Natural killer cell (primary cell): ENCODE data around the gene MOBP. TPM values are rescaled to one million over a fixed set of nuclear protein-coding genes. Genes with fewer than 3 reads are reported as not detected.

Source experiments
- ATAC-seq, 3 donors: fragments of 150-1000 bp in 2 of 3; fragments of 200-7000 bp in 1 of 3; cut with Tn5 transposase; 1 replicate in 1 of 3; 2 replicates in 2 of 3; pipeline ENCODE4 v1.10.0; 2021; ENCODE audit warnings: mild to moderate bottlenecking in 2 of 3, moderate library complexity in 2 of 3
- DNase-seq, 2 donors: peaks; one replicate each; pipeline versions ENCODE4 v3.0.0 to v3.0.0-alpha.2; 2013 to 2021; ENCODE audit warnings: mixed read lengths in 1 of 2
- H3K27ac ChIP-seq: one replicate; pipeline ENCODE4 v1.5.1; 2013; ENCODE audit warnings: mild to moderate bottlenecking, low read length
- H3K27me3 ChIP-seq: one replicate; pipeline ENCODE4 v1.6.1; 2013; ENCODE audit warnings: low read length; ENCODE audit not compliant: control insufficient read depth, insufficient read depth
- H3K36me3 ChIP-seq: one replicate; pipeline ENCODE4 v1.6.1; 2013; ENCODE audit warnings: low read length; ENCODE audit not compliant: control insufficient read depth, insufficient read depth
- H3K4me1 ChIP-seq: one replicate; pipeline ENCODE4 v1.6.1; 2013; ENCODE audit warnings: low read length; ENCODE audit not compliant: control insufficient read depth, insufficient read depth
- H3K4me3 ChIP-seq: one replicate; pipeline ENCODE4 v1.5.1; 2013; ENCODE audit warnings: low read length
- H3K9me3 ChIP-seq: one replicate; pipeline ENCODE4 v1.6.1; 2013; ENCODE audit warnings: low read length; ENCODE audit not compliant: control insufficient read depth, insufficient read depth
- H3K27ac Mint-ChIP-seq, 2 donors: one replicate each; pipeline ENCODE4 v1.8.0; 2022; ENCODE audit warnings: mild to moderate bottlenecking in 2 of 2, mixed read lengths in 2 of 2, moderate library complexity in 1 of 2
- H3K27me3 Mint-ChIP-seq, 2 donors: one replicate each; pipeline ENCODE4 v1.8.0; 2022; ENCODE audit warnings: low read depth in 2 of 2, mixed read lengths in 2 of 2
- H3K36me3 Mint-ChIP-seq: one replicate; pipeline ENCODE4 v1.8.0; 2022; ENCODE audit warnings: mixed read lengths
- H3K4me1 Mint-ChIP-seq, 2 donors: one replicate each; pipeline ENCODE4 v1.8.0; 2022; ENCODE audit warnings: mixed read lengths in 2 of 2
- H3K4me3 Mint-ChIP-seq: one replicate; pipeline ENCODE4 v1.8.0; 2022; ENCODE audit warnings: mild to moderate bottlenecking, moderate library complexity, mixed read lengths
- H3K9me3 Mint-ChIP-seq, 2 donors: one replicate each; pipeline ENCODE4 v1.8.0; 2022; ENCODE audit warnings: mixed read lengths in 2 of 2
- WGBS: methylation state at CpG from one replicate; pipeline ENCODE4 v1.1.7; 2013; ENCODE audit warnings: missing lambda C conversion rate; ENCODE audit not compliant: insufficient coverage; 5-methylcytosine and 5-hydroxymethylcytosine counted together
- intact Hi-C: fragments of 100-400 bp; cut with micrococcal nuclease; formaldehyde crosslinking; loops from one replicate; pipeline ENCODE4 v1.14.2; 2022
- total RNA-seq, 4 donors: library from RNA; stranded (reverse); fragments of 120-200 nt in 1 of 4; gene quantifications; one replicate each; pipeline versions ENCODE4 v1.2.3 to v1.2.4, GENCODE V29; 2013 to 2022
- TF ChIP-seq, protein P1 (sequence below): fragments of 200-600 bp; IDR thresholded peaks from one replicate; pipeline ENCODE4 v1.8.0; 2022; ENCODE audit warnings: antibody characterized with exemption

The MOBP gene
- total RNA-seq, 3 donors from 2014 or later (not counting 1 experiment from before 2014, with no cell fraction given) = not detected

DNA sequence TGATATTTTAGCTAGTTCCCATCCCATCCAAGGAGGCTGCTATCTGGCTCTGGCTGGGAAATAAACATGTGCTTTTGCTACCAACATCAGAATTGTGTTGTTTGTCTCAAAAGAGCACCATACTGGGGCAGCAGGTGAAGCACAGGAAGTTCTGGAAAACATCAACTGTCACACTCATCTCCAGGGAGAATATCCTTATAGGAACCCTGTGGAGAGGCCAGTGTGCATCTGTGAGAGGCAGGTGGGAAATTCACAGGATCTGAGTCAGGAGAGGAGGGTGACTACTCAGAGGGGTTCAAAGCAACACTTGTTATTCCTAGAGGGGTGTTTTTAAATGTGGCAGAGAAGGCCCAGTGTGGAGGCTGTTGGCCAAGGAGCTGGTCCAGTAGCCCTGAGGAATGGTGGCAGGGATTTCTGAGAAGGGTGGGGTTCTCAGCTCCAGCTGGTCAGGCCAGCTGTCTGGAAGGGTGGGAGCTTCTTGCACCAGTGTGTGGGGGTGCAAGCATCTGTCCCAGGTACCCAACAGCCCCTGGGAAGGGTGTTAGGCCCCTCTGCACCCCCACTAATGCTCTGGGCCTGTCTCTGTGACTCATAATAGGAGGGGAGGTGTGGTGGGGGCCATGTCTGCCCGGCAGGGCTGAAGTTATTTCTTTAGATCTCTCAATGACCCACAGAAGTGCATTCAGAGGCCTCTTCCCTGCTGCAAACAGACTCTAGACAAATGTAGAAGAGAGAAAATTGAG lies 32.3 kb upstream of the MOBP start:
- intact Hi-C loops = no loop called here
- Histone ChIP-seq H3K27me3 (no peaks in the 10 kb centered on the region), H3K4me1 (no peaks in the 10 kb centered on the region), H3K27ac (no peak overlapping the region), H3K4me3 (no peak overlapping the region), H3K36me3 (no peaks in the 10 kb centered on the region), H3K9me3 (no peaks in the 10 kb centered on the region)
- no peaks in the 10 kb centered on the region for H3K36me3 Mint-ChIP-seq
- no peaks in the 10 kb centered on the region for H3K9me3 Mint-ChIP-seq
- no peak overlapping the region for H3K27ac Mint-ChIP-seq
- peaks cover 0 to 6% of the 10 kb centered on the region in 2 donors for H3K27me3 Mint-ChIP-seq
- TF ChIP-seq, protein P1, sequence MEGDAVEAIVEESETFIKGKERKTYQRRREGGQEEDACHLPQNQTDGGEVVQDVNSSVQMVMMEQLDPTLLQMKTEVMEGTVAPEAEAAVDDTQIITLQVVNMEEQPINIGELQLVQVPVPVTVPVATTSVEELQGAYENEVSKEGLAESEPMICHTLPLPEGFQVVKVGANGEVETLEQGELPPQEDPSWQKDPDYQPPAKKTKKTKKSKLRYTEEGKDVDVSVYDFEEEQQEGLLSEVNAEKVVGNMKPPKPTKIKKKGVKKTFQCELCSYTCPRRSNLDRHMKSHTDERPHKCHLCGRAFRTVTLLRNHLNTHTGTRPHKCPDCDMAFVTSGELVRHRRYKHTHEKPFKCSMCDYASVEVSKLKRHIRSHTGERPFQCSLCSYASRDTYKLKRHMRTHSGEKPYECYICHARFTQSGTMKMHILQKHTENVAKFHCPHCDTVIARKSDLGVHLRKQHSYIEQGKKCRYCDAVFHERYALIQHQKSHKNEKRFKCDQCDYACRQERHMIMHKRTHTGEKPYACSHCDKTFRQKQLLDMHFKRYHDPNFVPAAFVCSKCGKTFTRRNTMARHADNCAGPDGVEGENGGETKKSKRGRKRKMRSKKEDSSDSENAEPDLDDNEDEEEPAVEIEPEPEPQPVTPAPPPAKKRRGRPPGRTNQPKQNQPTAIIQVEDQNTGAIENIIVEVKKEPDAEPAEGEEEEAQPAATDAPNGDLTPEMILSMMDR = no peak
- DNase-seq (no peak), ATAC-seq (no peak)
- no peak overlapping the region for H3K4me3 Mint-ChIP-seq
- WGBS = no CpG with 5 or more reads among the region's 1 CpG
- H3K4me1 Mint-ChIP-seq = no peaks in the 10 kb centered on the region

DNA sequence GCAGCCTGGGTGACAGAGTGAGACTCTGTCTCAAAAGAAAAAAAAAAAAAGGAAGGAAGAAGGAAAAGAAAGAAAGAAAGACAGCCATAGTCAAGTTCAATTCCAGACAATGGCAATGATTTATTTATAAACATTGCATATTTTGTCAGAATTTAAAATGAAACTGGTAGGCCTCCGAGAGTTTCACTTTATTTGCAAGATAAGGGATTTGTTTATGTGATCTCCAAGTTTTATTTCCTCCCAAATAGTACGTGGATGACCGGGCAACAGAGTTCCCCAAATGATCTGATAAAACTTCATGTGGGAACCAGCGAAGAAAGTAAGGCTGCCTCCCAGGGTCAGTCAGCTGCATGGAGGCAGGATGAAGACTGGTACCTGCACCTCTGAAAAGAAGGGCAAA lies 28.6 kb upstream of the MOBP start:
- WGBS = 88% methylated on average over 4 of the region's 4 CpGs
- no peak overlapping the region for H3K27ac ChIP-seq
- H3K36me3 ChIP-seq = no peaks in the 10 kb centered on the region
- H3K9me3 ChIP-seq = no peaks in the 10 kb centered on the region
- intact Hi-C loops = no loop called here
- Mint-ChIP-seq H3K4me3 (no peak overlapping the region), H3K4me1 (no peaks in the 10 kb centered on the region), H3K27me3 (no peaks in the 10 kb centered on the region), H3K9me3 (no peaks in the 10 kb centered on the region), H3K27ac (no peak overlapping the region), H3K36me3 (no peaks in the 10 kb centered on the region)
- TF ChIP-seq, protein P1 = no peak
- H3K4me3 ChIP-seq = no peak overlapping the region
- DNase-seq = no peak
- H3K27me3 ChIP-seq = no peaks in the 10 kb centered on the region
- H3K4me1 ChIP-seq = no peaks in the 10 kb centered on the region
- ATAC-seq = no peak

DNA sequence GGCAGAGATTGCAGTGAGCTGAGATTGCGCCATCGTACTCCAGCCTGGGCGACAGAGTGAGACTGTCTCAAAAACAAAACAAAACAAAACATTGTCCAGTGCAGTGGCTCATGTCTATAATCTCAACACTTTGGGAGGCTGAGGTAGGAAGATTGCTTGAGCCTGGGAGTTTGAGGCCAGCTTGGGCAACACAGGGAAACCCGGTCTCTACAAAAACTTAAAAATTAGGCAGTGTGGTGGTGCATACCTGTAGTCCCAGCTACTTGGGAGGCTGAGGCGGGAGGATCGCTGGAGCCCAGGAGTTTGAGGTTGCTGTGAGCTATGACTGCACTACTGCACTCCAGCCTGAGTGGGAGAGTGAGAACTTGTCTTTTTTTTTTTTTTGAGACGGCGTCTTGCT lies 27.2 kb upstream of the MOBP start:
- no peaks in the 10 kb centered on the region for H3K27me3 ChIP-seq
- no peaks in the 10 kb centered on the region for H3K36me3 ChIP-seq
- no peak overlapping the region for H3K4me3 Mint-ChIP-seq
- no peaks in the 10 kb centered on the region for H3K9me3 ChIP-seq
- no peak overlapping the region for H3K27ac ChIP-seq
- H3K4me3 ChIP-seq = no peak overlapping the region
- H3K36me3 Mint-ChIP-seq = no peaks in the 10 kb centered on the region
- no peaks in the 10 kb centered on the region for H3K9me3 Mint-ChIP-seq
- intact Hi-C loops = loop anchor here (10.0 kb wide), 1 partner anchor 874 kb away; no protein-coding TSS in a partner anchor
- no peaks in the 10 kb centered on the region for H3K4me1 Mint-ChIP-seq
- no peaks in the 10 kb centered on the region for H3K27me3 Mint-ChIP-seq
- DNase-seq (no peak), ATAC-seq (no peak)
- 98% methylated on average over 5 of the region's 8 CpGs for WGBS
- TF ChIP-seq, protein P1 = no peak
- H3K27ac Mint-ChIP-seq = no peak overlapping the region
- H3K4me1 ChIP-seq = no peaks in the 10 kb centered on the region

DNA sequence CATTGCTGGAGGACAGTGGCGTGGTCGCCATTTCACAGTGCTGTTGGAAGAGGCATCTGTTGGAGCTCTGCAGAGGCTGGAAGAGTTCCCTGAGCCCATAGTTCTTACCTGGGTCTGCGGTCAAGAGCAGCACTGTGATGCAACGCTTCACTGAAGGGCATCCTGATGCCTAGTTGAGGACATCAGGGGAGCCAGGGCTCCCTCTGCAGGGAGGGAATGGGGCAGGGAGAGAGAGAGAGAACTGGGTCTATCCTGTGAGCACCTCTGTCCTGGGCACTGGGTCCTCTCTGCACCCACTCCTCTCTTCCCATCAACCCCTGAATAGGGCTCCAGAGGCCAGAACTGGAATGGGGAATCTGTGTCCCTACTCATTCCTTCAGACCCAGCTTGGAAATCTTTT lies 23.9 kb upstream of the MOBP start:
- no peaks in the 10 kb centered on the region for H3K36me3 Mint-ChIP-seq
- WGBS = 94% methylated on average over 4 of the region's 4 CpGs
- DNase-seq (no peak), ATAC-seq (no peak)
- intact Hi-C loops = loop anchor here (10.0 kb wide), 1 partner anchor 871 kb away; no protein-coding TSS in a partner anchor
- no peaks in the 10 kb centered on the region for H3K9me3 ChIP-seq
- H3K27ac ChIP-seq = no peak overlapping the region
- peaks cover 0 to 4% of the 10 kb centered on the region in 2 donors for H3K4me1 Mint-ChIP-seq
- TF ChIP-seq, protein P1 = no peak
- H3K9me3 Mint-ChIP-seq = no peaks in the 10 kb centered on the region
- peaks cover 2 to 8% of the 10 kb centered on the region in 2 donors for H3K27me3 Mint-ChIP-seq
- H3K4me3 ChIP-seq = no peak overlapping the region
- H3K27me3 ChIP-seq = no peaks in the 10 kb centered on the region
- no peaks in the 10 kb centered on the region for H3K36me3 ChIP-seq
- peaks cover 3% of the 10 kb centered on the region for H3K4me1 ChIP-seq
- H3K27ac Mint-ChIP-seq = no peak overlapping the region
- no peak overlapping the region for H3K4me3 Mint-ChIP-seq
